Astrocyte of the spinal cord (primary cell): Measurements from ENCODE around the gene SLC12A6.

Experiments
- DNase-seq: peaks from one replicate; pipeline ENCODE4 v3.0.0; 2011; ENCODE audit warnings: low read depth, low spot score
- H3K4me3 ChIP-seq: 2 replicates; pipeline ENCODE4 v1.5.1; 2011; ENCODE audit warnings: low read depth, mild to moderate bottlenecking, low read length, moderate library complexity
- in situ Hi-C: cut with HindIII; loops from 2 replicates; pipeline ENCODE4 v1.10.0; 2017; ENCODE audit warnings: low sequenced_read_pairs
- TF ChIP-seq, protein P1 (sequence below): IDR thresholded peaks from 2 replicates; pipeline ENCODE4 v1.5.1; 2012; ENCODE audit warnings: low read depth, mild to moderate bottlenecking, low read length, inconsistent platforms

The SLC12A6 gene

DNA sequence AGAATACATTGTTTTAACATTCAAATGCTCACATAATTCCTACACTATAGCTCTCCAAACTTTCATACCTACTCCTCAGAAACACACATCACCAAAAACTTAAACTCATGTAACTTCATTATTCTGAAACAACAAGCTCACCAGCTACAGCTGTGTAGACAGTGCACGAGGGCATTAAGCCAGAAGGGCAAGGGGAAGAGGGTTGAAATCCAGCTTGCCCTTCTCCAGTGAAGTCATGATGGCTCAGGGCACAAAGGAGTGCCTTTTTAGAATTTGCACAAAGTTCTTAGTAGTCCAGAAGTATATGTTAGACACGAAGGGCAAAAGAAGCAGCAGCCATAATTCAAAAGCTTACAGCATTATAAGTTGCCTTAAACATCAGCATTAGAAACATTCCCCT lies 8.6 kb downstream of the SLC12A6 start:
- H3K4me3 ChIP-seq = no peak overlapping the region
- DNase-seq = no peak
- in situ Hi-C loops = no loop called here
- TF ChIP-seq, protein P1, sequence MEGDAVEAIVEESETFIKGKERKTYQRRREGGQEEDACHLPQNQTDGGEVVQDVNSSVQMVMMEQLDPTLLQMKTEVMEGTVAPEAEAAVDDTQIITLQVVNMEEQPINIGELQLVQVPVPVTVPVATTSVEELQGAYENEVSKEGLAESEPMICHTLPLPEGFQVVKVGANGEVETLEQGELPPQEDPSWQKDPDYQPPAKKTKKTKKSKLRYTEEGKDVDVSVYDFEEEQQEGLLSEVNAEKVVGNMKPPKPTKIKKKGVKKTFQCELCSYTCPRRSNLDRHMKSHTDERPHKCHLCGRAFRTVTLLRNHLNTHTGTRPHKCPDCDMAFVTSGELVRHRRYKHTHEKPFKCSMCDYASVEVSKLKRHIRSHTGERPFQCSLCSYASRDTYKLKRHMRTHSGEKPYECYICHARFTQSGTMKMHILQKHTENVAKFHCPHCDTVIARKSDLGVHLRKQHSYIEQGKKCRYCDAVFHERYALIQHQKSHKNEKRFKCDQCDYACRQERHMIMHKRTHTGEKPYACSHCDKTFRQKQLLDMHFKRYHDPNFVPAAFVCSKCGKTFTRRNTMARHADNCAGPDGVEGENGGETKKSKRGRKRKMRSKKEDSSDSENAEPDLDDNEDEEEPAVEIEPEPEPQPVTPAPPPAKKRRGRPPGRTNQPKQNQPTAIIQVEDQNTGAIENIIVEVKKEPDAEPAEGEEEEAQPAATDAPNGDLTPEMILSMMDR = no peak

DNA sequence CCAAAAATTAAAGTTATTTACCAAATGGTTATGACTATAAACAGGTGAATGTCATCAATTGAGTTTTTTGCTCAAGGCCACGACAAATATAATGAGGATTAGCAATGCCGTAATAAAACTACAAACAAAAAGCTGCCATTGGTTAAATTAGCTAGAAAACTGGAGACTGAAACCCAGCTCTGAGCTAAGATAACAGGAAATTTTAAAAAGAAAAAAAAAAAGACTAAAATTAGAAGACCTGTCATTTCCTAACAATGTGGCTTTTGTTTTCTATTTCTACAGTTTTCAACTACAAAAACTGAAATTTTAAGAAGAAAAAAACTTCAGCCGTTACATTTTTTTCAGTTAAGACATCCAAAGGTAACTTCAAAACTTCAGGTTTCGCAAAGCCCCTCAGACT lies 9.7 kb downstream of the SLC12A6 start:
- in situ Hi-C loops = no loop called here
- no peak overlapping the region for H3K4me3 ChIP-seq
- TF ChIP-seq, protein P1 = no peak
- no peak for DNase-seq

DNA sequence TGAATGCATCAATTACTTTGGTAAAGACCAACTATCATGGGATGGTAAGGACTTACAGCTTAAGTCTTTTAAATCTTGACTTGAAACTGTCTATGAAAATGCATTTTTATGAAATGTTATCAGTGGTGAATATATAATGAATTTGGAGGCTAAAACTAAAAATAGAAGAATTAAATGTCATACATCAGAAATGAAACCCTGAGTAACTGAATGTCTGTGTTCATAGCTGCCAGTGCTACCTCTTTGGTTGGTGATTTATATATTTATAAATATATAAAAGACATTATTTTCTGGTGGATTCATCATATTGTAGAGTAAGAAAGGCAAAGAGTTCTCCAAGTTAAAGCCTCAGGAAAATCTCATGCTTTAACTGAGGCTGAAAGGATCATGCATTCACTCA lies 12.2 kb downstream of the SLC12A6 start:
- H3K4me3 ChIP-seq = no peak overlapping the region
- in situ Hi-C loops = no loop called here
- no peak for DNase-seq
- TF ChIP-seq, protein P1 = no peak

DNA sequence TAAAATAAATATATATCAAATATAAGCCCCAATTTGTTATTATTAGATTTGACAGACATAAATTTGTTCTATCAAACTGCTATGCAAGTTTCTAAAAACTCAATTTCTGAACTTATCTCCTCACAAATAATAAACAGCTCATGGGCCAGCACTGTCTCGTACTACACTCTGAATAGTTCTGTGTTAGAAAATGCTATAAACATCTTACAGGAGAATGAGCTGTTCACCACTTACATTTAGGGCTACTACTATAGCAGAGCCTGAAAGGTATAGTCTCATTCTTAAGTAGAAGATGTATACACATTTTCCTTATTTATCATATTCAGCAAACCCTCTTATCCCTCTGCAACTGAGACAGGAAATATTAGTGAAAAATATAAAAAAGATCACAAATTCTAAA lies 12.6 kb downstream of the SLC12A6 start:
- H3K4me3 ChIP-seq = no peak overlapping the region
- TF ChIP-seq, protein P1 = no peak
- DNase-seq = no peak
- in situ Hi-C loops = no loop called here

DNA sequence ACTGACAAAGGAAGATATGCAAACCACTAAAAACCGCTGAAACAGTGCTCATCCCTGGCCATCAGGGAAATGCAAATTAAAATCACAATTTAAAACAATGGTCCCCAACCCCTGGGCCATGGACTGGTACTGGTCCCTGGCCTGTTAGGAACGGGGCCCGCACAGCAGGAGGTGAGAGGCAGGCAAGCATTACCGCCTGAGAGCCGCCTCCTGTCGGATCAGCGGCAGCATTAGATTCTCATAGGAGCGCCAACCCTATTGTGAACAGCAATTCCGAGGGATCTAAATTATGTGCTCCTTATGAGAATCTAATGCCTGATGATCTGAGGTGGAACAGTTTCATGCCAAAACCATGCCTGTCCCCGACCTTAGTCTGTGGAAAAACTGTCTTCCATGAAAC lies 14.4 kb downstream of the SLC12A6 start:
- no peak overlapping the region for H3K4me3 ChIP-seq
- DNase-seq = no peak
- in situ Hi-C loops = no loop called here
- TF ChIP-seq, protein P1 = no peak

DNA sequence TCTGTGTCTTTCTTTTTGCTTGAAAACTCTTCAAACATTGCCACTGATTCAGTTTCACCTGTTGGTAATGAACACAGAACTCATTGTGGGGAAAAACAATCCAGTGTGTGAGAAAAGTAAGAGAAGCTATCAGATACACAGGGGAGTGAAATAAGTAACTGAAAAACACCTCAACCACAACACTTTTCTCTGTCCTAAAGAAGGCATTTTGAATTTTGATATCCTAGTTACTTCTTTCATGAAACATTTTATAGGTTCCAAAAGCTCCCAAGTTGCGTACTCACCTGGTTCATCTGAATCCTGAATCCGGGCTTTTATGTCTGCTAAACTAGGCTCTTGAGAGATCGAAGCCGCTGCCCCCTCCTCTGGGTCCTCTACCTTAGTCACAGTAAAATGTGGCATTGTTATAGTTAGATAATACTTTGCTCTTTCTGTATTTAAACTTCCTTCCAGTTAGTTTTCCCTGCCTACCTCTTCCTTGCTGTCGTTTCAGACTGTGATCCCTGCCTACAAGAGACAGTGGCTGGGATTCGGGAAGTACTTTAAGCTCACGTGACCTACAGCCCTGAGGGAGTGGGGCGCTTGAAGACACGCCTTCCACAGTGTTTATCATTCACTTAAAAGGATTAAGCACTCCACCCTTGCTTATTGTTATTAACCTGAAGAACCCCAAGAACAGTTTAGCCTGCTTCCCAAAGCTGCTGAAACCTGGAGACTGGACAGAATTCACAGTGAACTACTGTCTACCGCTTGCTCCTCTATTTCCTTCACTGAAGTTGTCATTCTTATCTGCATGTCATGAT lies 19.1 kb downstream of the SLC12A6 start:
- peak overlapping the region; percentile 44 for H3K4me3 ChIP-seq

More for the DNA sequence above, 19.1 kb downstream of the SLC12A6 start:
- DNase-seq = peak; percentile 60
- in situ Hi-C loops = no loop called here
- TF ChIP-seq, protein P1 = no peak
